B cell (primary cell): ENCODE results near the gene POLR1G.

ENCODE experiments used
- EZH2 ChIP-seq: IDR thresholded peaks from 2 replicates; pipeline ENCODE4 v1.6.1; 2012; ENCODE audit warnings: borderline replicate concordance, low read depth, mild to moderate bottlenecking, moderate library complexity, low read length; ENCODE audit not compliant: insufficient read depth, poor library complexity, severe bottlenecking
- TF ChIP-seq, protein P1 (sequence below): fragments of 200-600 bp; IDR thresholded peaks from one replicate; pipeline ENCODE4 v1.8.0; 2022; ENCODE audit warnings: antibody characterized with exemption, mild to moderate bottlenecking

DNA sequence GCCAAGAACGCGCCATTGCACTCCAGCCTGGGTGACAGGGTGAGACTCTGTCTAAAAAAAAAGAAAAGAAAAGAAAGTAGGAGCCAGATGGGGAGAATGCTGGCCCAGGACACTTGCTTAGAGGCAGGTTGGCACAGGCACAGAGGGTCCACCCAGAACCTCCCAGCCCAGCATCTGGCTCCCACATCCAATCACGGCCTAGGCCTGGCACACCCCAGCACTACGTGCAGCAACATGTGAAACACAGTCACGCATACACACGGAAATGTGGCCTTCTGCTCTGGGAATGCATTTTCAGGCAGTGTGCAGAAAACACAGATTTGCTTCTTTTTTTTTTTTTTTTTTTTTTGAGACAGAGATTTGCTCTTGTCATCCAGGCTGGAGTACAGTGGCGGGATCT is 40.5 kb downstream of the POLR1G start:
- TF ChIP-seq, protein P1, sequence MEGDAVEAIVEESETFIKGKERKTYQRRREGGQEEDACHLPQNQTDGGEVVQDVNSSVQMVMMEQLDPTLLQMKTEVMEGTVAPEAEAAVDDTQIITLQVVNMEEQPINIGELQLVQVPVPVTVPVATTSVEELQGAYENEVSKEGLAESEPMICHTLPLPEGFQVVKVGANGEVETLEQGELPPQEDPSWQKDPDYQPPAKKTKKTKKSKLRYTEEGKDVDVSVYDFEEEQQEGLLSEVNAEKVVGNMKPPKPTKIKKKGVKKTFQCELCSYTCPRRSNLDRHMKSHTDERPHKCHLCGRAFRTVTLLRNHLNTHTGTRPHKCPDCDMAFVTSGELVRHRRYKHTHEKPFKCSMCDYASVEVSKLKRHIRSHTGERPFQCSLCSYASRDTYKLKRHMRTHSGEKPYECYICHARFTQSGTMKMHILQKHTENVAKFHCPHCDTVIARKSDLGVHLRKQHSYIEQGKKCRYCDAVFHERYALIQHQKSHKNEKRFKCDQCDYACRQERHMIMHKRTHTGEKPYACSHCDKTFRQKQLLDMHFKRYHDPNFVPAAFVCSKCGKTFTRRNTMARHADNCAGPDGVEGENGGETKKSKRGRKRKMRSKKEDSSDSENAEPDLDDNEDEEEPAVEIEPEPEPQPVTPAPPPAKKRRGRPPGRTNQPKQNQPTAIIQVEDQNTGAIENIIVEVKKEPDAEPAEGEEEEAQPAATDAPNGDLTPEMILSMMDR: no peak
- no peak for TF ChIP-seq EZH2
